ENCODE data around the gene RASGRP1. TPM values are rescaled to one million over a fixed set of nuclear protein-coding genes. Genes with fewer than 3 reads are reported as not detected.

The RASGRP1 gene
- total RNA-seq, 4 donors from 2014 or later = 1.6 to 10.7 (median 3.8) TPM

- Histone ChIP-seq H3K4me3 (no peak overlapping the region), H3K9me3 (no peaks in the 10 kb centered on the region), H3K36me3 (no peaks in the 10 kb centered on the region), H3K27me3 (no peaks in the 10 kb centered on the region), H3K27ac (no peak overlapping the region), H3K4me1 (no peaks in the 10 kb centered on the region)
- TF ChIP-seq CTCF (IDR thresholded peaks at IDR 0.05) (no peak), POLR2A (IDR thresholded peaks at IDR 0.05) (no peak)
- no peak for DNase-seq
Observed at GRCh38 chr15:38508647-38509046, 56.0 kb downstream of the RASGRP1 start.

- no peaks in the 10 kb centered on the region for H3K27me3 ChIP-seq
- no peaks in the 10 kb centered on the region for H3K9me3 ChIP-seq
- no peaks in the 10 kb centered on the region for H3K36me3 ChIP-seq
- no peak for TF ChIP-seq CTCF (IDR thresholded peaks at IDR 0.05)
- no peak for TF ChIP-seq POLR2A (IDR thresholded peaks at IDR 0.05)
- H3K4me1 ChIP-seq = no peaks in the 10 kb centered on the region
- H3K27ac ChIP-seq = no peak overlapping the region
- H3K4me3 ChIP-seq = no peak overlapping the region
- DNase-seq = no peak
Observed at GRCh38 chr15:38507570-38507969, 57.0 kb downstream of the RASGRP1 start.

GRCh38 chr15:38506997-38507396, 57.6 kb downstream of the RASGRP1 start:
- TF ChIP-seq POLR2A (IDR thresholded peaks at IDR 0.05) (no peak), CTCF (IDR thresholded peaks at IDR 0.05) (no peak)
- DNase-seq = no peak
- Histone ChIP-seq H3K4me1 (no peaks in the 10 kb centered on the region), H3K36me3 (no peaks in the 10 kb centered on the region), H3K27me3 (no peaks in the 10 kb centered on the region), H3K9me3 (no peaks in the 10 kb centered on the region), H3K4me3 (no peak overlapping the region), H3K27ac (no peak overlapping the region)

GRCh38 chr15:38504680-38505467, 59.7 kb downstream of the RASGRP1 start:
- no peak for DNase-seq
- H3K4me3 ChIP-seq = no peak overlapping the region
- H3K4me1 ChIP-seq = no peaks in the 10 kb centered on the region
- no peak for TF ChIP-seq CTCF (IDR thresholded peaks at IDR 0.05)
- no peak for TF ChIP-seq POLR2A (IDR thresholded peaks at IDR 0.05)
- H3K27me3 ChIP-seq = no peaks in the 10 kb centered on the region
- H3K36me3 ChIP-seq = no peaks in the 10 kb centered on the region
- no peak overlapping the region for H3K27ac ChIP-seq
- H3K9me3 ChIP-seq = no peaks in the 10 kb centered on the region

- no peaks in the 10 kb centered on the region for H3K27me3 ChIP-seq
- DNase-seq = no peak
- H3K4me3 ChIP-seq = no peak overlapping the region
- TF ChIP-seq CTCF (IDR thresholded peaks at IDR 0.05) (no peak), POLR2A (IDR thresholded peaks at IDR 0.05) (no peak)
- no peaks in the 10 kb centered on the region for H3K36me3 ChIP-seq
- H3K9me3 ChIP-seq = no peaks in the 10 kb centered on the region
- H3K27ac ChIP-seq = no peak overlapping the region
- H3K4me1 ChIP-seq = no peaks in the 10 kb centered on the region
Observed at GRCh38 chr15:38503496-38503895, 61.1 kb downstream of the RASGRP1 start.
